Stimulated activated naive B cell treated with anti-CD40 and anti-IgM and Interleukin-4, amounts not matched to agents 10 μg/mL and 1 μg/mL and 100 μg/mL, for 72 hours (primary cell): ENCODE measurements around the gene HPS1.

Experiments
- ATAC-seq, 2 donors: fragments of 150-1000 bp; cut with Tn5 transposase; replicated peaks; 2 replicates each; pipeline ENCODE4 v1.10.0; 2021; ENCODE audit warnings: moderate library complexity in 1 of 2
- DNase-seq: peaks from one replicate; pipeline ENCODE4 v3.0.0; 2021
- H3K27ac Mint-ChIP-seq: one replicate; pipeline ENCODE4 v1.8.0; 2022; ENCODE audit warnings: mild to moderate bottlenecking, mixed read lengths
- H3K27me3 Mint-ChIP-seq, 2 donors: one replicate each; pipeline ENCODE4 v1.8.0; 2022; ENCODE audit warnings: mixed read lengths in 2 of 2
- H3K36me3 Mint-ChIP-seq, 2 donors: one replicate each; pipeline ENCODE4 v1.8.0; 2022; ENCODE audit warnings: mixed read lengths in 2 of 2, mild to moderate bottlenecking in 1 of 2
- H3K4me1 Mint-ChIP-seq, 2 donors: one replicate each; pipeline ENCODE4 v1.8.0; 2022; ENCODE audit warnings: mixed read lengths in 2 of 2, mild to moderate bottlenecking in 1 of 2
- H3K4me3 Mint-ChIP-seq, 2 donors: one replicate each; pipeline ENCODE4 v1.8.0; 2022; ENCODE audit warnings: mild to moderate bottlenecking in 2 of 2, mixed read lengths in 2 of 2, moderate library complexity in 1 of 2
- H3K9me3 Mint-ChIP-seq, 2 donors: one replicate each; pipeline ENCODE4 v1.8.0; 2022; ENCODE audit warnings: mixed read lengths in 2 of 2, mild to moderate bottlenecking in 1 of 2

Gene HPS1

GRCh38 chr10:98472196-98472595 lies 25.5 kb upstream of the HPS1 start:
- DNase-seq = no peak
- peaks cover 10 to 18% of the 10 kb centered on the region in 2 donors for H3K4me1 Mint-ChIP-seq
- peaks cover 26 to 27% of the 10 kb centered on the region in 2 donors for H3K27me3 Mint-ChIP-seq
- H3K9me3 Mint-ChIP-seq = no peaks in the 10 kb centered on the region
- no peaks in the 10 kb centered on the region for H3K36me3 Mint-ChIP-seq
- no peak overlapping the region for H3K27ac Mint-ChIP-seq
- H3K4me3 Mint-ChIP-seq = no peak overlapping the region
- no peak for ATAC-seq

- H3K27me3 Mint-ChIP-seq = peaks cover 27 to 29% of the 10 kb centered on the region in 2 donors
- no peak for DNase-seq
- no peak overlapping the region for H3K4me3 Mint-ChIP-seq
- H3K27ac Mint-ChIP-seq = no peak overlapping the region
- no peaks in the 10 kb centered on the region for H3K36me3 Mint-ChIP-seq
- no peaks in the 10 kb centered on the region for H3K9me3 Mint-ChIP-seq
- ATAC-seq = no peak
- H3K4me1 Mint-ChIP-seq = peaks cover 10 to 19% of the 10 kb centered on the region in 2 donors
Observed at GRCh38 chr10:98470850-98471249, 24.1 kb upstream of the HPS1 start.

- DNase-seq (no peak), ATAC-seq (no peak)
- Mint-ChIP-seq H3K4me3 (no peak overlapping the region), H3K27ac (no peak overlapping the region), H3K36me3 (no peaks in the 10 kb centered on the region), H3K9me3 (no peaks in the 10 kb centered on the region), H3K4me1 (peaks cover 10 to 16% of the 10 kb centered on the region in 2 donors), H3K27me3 (peaks cover 32 to 33% of the 10 kb centered on the region in 2 donors)
Observed at GRCh38 chr10:98469001-98469931, 22.5 kb upstream of the HPS1 start.

- Mint-ChIP-seq H3K27me3 (peaks cover 38 to 42% of the 10 kb centered on the region in 2 donors), H3K9me3 (no peaks in the 10 kb centered on the region), H3K36me3 (no peaks in the 10 kb centered on the region), H3K4me1 (peaks cover 8 to 15% of the 10 kb centered on the region in 2 donors), H3K4me3 (peak overlapping the region; percentile 95 to 97), H3K27ac (peak overlapping the region; percentile 84)
- ATAC-seq (peak; percentile 95 to 98), DNase-seq (peak; percentile 44)
Observed at GRCh38 chr10:98467506-98468318, 21.0 kb upstream of the HPS1 start.

GRCh38 chr10:98466861-98467505 lies 20.2 kb upstream of the HPS1 start:
- Mint-ChIP-seq H3K27me3 (peaks cover 43 to 47% of the 10 kb centered on the region in 2 donors), H3K4me3 (peak overlapping the region; percentile 44 to 97), H3K36me3 (no peaks in the 10 kb centered on the region), H3K27ac (no peak overlapping the region), H3K4me1 (peaks cover 8 to 15% of the 10 kb centered on the region in 2 donors), H3K9me3 (no peaks in the 10 kb centered on the region)
- ATAC-seq = no peak
- DNase-seq = no peak

GRCh38 chr10:98465866-98466265 lies 19.1 kb upstream of the HPS1 start:
- Mint-ChIP-seq H3K4me3 (no peak overlapping the region), H3K27ac (no peak overlapping the region), H3K4me1 (peaks cover 8 to 21% of the 10 kb centered on the region in 2 donors), H3K36me3 (no peaks in the 10 kb centered on the region), H3K9me3 (no peaks in the 10 kb centered on the region), H3K27me3 (peaks cover 39 to 40% of the 10 kb centered on the region in 2 donors)
- ATAC-seq (no peak), DNase-seq (no peak)

- Mint-ChIP-seq H3K4me3 (no peak overlapping the region), H3K9me3 (no peaks in the 10 kb centered on the region), H3K27ac (no peak overlapping the region), H3K4me1 (peaks cover 8 to 21% of the 10 kb centered on the region in 2 donors), H3K27me3 (peaks cover 29 to 35% of the 10 kb centered on the region in 2 donors), H3K36me3 (no peaks in the 10 kb centered on the region)
- ATAC-seq = peak in 1 of 2 donors; percentile 54
- no peak for DNase-seq
Observed at GRCh38 chr10:98463976-98464754, 17.4 kb upstream of the HPS1 start.

GRCh38 chr10:98463016-98463415 lies 16.3 kb upstream of the HPS1 start:
- ATAC-seq (no peak), DNase-seq (no peak)
- no peaks in the 10 kb centered on the region for H3K9me3 Mint-ChIP-seq
- H3K36me3 Mint-ChIP-seq = no peaks in the 10 kb centered on the region
- H3K4me3 Mint-ChIP-seq = no peak overlapping the region
- H3K27me3 Mint-ChIP-seq = peaks cover 30 to 35% of the 10 kb centered on the region in 2 donors
- H3K27ac Mint-ChIP-seq = no peak overlapping the region
- peaks cover 5 to 21% of the 10 kb centered on the region in 2 donors for H3K4me1 Mint-ChIP-seq

- H3K27ac Mint-ChIP-seq = no peak overlapping the region
- H3K36me3 Mint-ChIP-seq = no peaks in the 10 kb centered on the region
- peaks cover 3 to 14% of the 10 kb centered on the region in 2 donors for H3K4me1 Mint-ChIP-seq
- H3K4me3 Mint-ChIP-seq = no peak overlapping the region
- DNase-seq (no peak), ATAC-seq (no peak)
- no peaks in the 10 kb centered on the region for H3K9me3 Mint-ChIP-seq
- H3K27me3 Mint-ChIP-seq = peaks cover 37 to 44% of the 10 kb centered on the region in 2 donors
Observed at GRCh38 chr10:98461500-98461842, 14.7 kb upstream of the HPS1 start.

GRCh38 chr10:98460837-98461499 lies 14.2 kb upstream of the HPS1 start:
- peaks cover 35 to 44% of the 10 kb centered on the region in 2 donors for H3K27me3 Mint-ChIP-seq
- no peak overlapping the region for H3K4me3 Mint-ChIP-seq
- H3K27ac Mint-ChIP-seq = no peak overlapping the region
- peaks cover 3 to 14% of the 10 kb centered on the region in 2 donors for H3K4me1 Mint-ChIP-seq
- no peaks in the 10 kb centered on the region for H3K36me3 Mint-ChIP-seq
- DNase-seq (no peak), ATAC-seq (no peak)
- no peaks in the 10 kb centered on the region for H3K9me3 Mint-ChIP-seq

GRCh38 chr10:98458809-98459784 lies 12.4 kb upstream of the HPS1 start:
- Mint-ChIP-seq H3K9me3 (no peaks in the 10 kb centered on the region), H3K27ac (no peak overlapping the region), H3K4me3 (no peak overlapping the region), H3K27me3 (peaks cover 30 to 38% of the 10 kb centered on the region in 2 donors), H3K4me1 (peaks cover 0 to 7% of the 10 kb centered on the region in 2 donors), H3K36me3 (no peaks in the 10 kb centered on the region)
- ATAC-seq (no peak), DNase-seq (no peak)

GRCh38 chr10:98457721-98458120 lies 11.0 kb upstream of the HPS1 start:
- Mint-ChIP-seq H3K36me3 (no peaks in the 10 kb centered on the region), H3K27me3 (peaks cover 24 to 38% of the 10 kb centered on the region in 2 donors), H3K9me3 (no peaks in the 10 kb centered on the region), H3K4me1 (peaks cover 0 to 6% of the 10 kb centered on the region in 2 donors), H3K27ac (no peak overlapping the region), H3K4me3 (no peak overlapping the region)
- DNase-seq = no peak
- no peak for ATAC-seq
